Measurements from ENCODE around the gene PGM5.

Gene PGM5

DNA sequence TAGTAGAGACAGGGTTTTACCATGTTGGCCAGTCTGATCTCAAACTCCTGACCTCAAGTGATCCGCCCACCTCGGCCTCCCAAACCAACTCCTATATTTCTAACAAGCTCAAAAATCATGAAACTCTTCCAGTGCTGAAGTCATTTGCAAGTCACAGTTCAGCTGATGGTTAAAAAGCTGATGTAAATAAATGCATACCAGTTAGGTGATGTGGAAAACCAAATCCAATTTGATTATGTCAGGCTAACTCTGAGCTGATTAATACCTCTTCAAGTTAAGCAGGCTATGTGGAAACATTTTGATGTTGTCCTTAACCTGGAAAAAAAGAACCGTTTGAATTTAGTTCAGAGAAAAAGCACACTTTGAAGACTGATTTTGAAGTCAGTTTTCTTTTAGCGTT lies 133.2 kb downstream of the PGM5 start:
- no peak for TF ChIP-seq GATA3 (IDR thresholded peaks at IDR 0.05; ENCODE audit: low read depth, low read length)
- no peak for TF ChIP-seq GATA2 (IDR thresholded peaks at IDR 0.05; ENCODE audit: low read depth, low read length)

DNA sequence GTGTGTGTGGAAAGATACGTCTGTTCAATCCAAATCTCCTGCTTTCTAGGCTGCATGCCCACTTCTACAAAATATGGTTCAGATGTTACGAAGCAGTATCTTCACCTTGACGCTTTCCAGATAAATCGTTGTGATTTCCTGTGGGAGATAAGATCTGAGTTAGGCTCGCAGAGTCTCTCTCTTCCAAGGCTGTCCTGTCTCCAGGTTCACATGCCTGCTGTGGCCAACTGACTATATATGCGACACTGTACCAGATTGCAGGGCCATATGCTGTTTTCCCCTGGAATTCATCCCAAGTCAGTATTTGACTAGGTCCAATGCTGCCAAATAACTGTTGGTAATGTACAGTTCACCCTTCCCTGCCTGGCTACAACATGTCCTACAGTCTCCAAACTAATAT lies 136.4 kb downstream of the PGM5 start:
- TF ChIP-seq GATA3 (IDR thresholded peaks at IDR 0.05; ENCODE audit: low read depth, low read length) (no peak), GATA2 (IDR thresholded peaks at IDR 0.05; ENCODE audit: low read depth, low read length) (no peak)

DNA sequence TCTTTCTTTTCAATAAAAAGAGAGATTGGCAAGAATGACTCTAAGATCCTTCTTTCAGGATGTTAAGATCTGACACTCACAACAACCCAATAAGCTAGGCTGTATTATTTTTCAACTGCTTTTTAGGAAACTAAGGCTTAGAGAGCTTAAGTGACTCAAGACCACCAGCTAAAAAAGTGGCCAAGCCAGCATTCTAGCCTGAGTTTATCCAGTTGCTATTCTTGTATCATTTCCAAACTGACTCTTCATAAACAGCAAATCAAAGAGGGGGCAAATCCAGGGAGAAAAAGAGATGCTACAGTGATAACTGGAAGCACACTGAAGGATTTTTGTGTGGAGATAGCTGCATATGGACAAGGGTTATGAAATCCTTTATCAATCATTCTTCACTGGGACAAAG lies 137.1 kb downstream of the PGM5 start:
- TF ChIP-seq GATA3 (IDR thresholded peaks at IDR 0.05; ENCODE audit: low read depth, low read length) (no peak), GATA2 (IDR thresholded peaks at IDR 0.05; ENCODE audit: low read depth, low read length) (no peak)

DNA sequence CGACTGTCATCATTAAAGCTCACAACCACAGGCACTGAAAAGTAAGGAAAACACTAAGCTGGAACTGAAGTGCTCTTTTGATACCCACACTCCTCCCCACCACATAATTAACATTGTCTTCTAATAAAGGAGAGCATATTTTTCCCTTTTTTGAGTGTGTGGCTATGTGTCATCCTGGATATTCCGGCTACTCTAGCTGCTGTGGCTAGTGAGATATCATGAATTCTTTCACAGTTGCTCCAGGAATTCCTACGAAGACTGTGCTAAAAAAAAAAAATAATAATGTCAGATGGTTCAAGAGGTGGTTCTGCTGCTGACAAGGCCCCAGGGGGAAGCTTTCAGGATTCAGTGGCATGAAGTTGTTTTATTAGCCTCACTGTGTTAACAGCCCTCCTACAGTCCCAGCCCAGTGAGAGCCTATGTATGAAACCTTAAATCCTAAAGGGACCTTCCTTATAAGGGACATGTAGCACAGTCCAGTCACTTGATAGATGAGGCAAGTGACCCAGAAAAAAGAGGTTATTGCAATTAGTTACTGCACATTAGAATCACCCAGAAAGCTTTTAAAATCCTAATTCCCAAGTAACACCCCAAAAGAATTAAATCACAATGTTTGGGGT lies 137.7 kb downstream of the PGM5 start:
- TF ChIP-seq GATA3 (IDR thresholded peaks at IDR 0.05; ENCODE audit: low read depth, low read length) (no peak), GATA2 (IDR thresholded peaks at IDR 0.05; ENCODE audit: low read depth, low read length) (no peak)

DNA sequence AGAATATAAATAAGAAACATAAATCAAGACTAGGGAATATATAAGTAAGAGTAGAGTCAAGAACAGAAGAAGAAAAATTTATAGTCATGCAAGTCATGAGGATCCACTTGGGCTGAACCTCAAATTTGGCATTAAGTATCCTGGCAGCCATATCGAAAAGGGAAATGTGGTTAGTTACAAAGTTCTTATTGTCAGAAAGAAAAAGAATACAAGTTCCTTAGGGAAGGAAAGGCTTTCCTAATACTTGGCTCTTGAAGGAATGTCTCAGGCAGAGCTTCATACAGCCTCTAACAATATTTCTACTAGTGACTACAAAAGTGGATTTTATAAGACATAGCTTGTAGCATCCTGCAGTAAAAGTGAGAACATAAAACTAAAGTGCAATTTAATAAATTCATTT lies 138.8 kb downstream of the PGM5 start:
- TF ChIP-seq GATA2 (IDR thresholded peaks at IDR 0.05; ENCODE audit: low read depth, low read length): no peak
- TF ChIP-seq GATA3 (IDR thresholded peaks at IDR 0.05; ENCODE audit: low read depth, low read length): no peak

DNA sequence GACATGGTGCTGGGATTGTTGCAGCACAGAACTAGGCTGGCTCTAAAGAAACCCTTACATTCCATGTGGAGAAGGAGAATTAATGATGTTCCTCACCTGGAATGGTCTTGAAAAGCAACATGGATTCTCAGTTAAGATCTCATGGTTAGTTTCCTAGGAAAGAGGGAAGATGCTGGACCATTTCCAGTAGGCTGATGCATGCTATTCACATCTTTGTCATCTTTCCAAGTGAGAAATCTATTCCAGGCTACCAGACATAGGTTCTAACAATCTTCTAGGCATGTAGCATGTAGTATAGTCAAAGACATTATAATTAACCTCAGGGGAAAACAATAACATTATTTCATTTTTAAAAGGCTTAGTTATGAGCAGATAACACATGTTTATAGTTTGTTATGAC lies 139.9 kb downstream of the PGM5 start:
- no peak for TF ChIP-seq GATA3 (IDR thresholded peaks at IDR 0.05; ENCODE audit: low read depth, low read length)
- TF ChIP-seq GATA2 (IDR thresholded peaks at IDR 0.05; ENCODE audit: low read depth, low read length): no peak

DNA sequence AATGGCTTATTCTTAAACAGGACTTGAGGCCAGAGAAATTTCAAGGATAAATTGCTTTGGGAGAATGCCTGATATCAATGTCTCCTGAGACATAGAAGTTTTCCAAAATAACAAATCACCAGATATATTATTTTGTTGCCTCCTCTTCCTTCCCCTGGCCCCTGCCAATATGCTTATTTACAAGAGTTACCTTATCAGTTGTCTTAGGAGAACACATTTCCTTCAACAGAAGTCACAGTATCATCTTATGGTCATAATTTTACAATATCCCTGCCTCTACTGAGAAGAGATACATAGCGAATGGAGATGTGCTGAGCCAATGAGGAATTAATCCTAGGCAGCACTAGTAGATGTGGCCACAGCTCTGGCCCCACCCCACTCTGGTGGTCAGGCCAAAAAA lies 141.2 kb downstream of the PGM5 start:
- TF ChIP-seq GATA3 (IDR thresholded peaks at IDR 0.05; ENCODE audit: low read depth, low read length) (no peak), GATA2 (IDR thresholded peaks at IDR 0.05; ENCODE audit: low read depth, low read length) (no peak)

DNA sequence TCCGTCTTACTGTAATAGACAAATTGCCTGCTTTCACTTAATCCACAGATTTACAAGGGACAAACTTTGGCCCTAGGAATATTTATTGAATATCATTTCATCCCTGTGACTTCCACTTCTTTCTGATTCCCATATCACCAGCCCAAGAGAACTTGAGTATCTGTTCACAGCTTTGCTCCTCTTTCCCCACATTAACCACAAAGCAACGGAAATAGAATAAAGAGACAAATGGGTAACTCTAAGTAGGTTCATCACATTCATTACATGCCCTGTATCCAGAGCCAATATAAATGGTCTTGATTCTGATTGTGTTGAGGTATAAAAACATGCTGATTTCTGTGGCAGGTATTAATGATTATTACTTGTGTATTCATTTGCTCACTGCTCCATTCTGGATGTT lies 142.4 kb downstream of the PGM5 start:
- TF ChIP-seq GATA3 (IDR thresholded peaks at IDR 0.05; ENCODE audit: low read depth, low read length) (no peak), GATA2 (IDR thresholded peaks at IDR 0.05; ENCODE audit: low read depth, low read length) (no peak)

DNA sequence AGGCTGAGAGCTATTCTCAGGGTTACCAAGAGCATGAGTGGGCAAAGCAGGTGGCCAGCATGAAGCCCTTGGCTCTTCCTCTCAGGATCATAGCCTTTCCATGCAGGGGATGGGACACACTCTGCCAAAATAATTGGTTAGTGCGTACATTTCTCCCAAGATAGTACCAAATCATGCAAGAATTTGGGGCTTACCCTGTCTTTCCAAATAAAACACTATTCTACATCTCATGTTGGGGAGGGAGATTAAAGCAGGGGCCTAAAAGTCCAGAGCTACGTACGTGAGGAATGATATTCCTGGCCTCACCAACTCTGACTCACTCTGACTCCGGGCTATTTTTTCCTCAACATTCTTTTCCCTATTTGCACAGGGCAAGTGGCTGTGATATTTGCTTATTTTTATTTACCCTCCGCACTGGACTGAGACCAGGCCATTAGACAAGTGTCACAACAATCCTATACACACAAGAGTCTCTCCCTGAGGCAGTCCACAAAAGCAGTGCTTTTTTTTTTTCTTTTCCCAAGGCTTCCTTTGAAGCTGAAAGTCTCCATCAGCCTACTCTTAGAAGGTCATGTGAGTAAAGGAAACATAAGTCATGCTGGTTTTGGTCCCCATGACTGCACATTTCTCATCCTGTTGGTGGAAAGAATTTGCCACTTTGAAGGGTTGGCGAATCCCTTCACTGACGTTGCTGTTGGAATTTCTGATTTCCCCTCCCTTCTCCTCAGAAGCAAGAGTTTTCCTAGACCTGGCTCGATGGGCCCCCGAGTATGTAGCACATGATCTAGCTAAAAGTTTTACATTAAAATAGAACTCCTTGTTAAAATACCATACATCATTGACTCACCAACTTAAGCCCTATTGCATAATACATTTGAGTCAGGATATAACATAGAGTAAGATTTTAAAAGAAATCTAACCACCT lies 144.3 kb downstream of the PGM5 start:
- no peak for TF ChIP-seq GATA2 (IDR thresholded peaks at IDR 0.05; ENCODE audit: low read depth, low read length)
- no peak for TF ChIP-seq GATA3 (IDR thresholded peaks at IDR 0.05; ENCODE audit: low read depth, low read length)

DNA sequence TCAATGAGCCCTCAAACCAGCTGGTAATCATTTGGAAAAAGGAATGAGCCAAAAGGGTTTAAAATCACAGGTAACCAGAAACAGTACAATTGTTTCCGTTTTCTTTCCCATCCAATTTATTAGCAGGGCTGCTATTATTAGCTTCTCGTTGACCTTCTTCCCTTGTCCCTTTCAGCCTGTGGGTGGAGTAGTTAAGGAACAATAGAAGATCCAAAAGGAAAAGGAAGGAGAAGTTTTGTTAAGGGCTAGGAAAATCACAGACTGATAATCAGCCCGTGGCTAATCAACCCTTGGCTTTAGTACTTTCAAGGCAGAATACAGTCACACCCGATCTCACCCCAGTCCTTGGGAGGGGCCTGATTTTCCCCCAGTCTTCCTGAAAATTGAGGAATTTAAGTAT lies 145.9 kb downstream of the PGM5 start:
- TF ChIP-seq GATA2 (IDR thresholded peaks at IDR 0.05; ENCODE audit: low read depth, low read length) (no peak), GATA3 (IDR thresholded peaks at IDR 0.05; ENCODE audit: low read depth, low read length) (no peak)

DNA sequence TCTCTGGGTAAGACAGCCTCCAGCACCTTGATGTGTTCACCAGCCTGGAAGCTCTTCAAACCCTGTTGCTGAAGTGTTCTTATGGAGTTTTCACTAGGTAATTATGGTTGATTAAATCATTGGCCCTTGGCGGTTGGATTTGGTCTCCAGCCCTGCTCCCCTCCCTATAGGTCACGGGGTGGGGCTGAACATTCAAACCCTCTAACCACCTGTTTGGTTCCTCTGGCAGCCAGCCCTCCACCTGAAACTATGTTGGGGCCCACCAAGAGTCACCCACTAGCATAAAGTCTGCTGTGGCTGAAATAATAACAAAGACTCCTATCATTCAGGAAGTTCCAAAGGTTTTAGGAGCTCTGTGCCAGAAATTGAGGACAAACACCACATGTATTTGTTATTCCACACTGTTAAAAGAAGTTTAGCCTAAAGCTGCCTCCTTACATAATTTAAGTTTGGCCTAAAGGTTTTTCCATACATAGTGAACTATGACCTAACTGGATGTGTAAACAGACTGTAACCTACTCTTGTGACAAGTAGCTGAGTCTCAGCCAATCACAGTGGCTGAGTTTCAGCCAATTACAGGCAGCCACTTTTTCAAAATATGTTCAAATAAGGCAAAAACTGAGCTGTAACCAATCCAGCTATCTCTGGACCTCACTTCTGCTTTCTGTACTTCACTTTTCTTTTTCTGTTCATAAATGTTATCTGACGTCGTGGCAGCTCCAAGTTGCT lies 149.4 kb downstream of the PGM5 start:
- TF ChIP-seq GATA2 (IDR thresholded peaks at IDR 0.05; ENCODE audit: low read depth, low read length): no peak
- no peak for TF ChIP-seq GATA3 (IDR thresholded peaks at IDR 0.05; ENCODE audit: low read depth, low read length)

DNA sequence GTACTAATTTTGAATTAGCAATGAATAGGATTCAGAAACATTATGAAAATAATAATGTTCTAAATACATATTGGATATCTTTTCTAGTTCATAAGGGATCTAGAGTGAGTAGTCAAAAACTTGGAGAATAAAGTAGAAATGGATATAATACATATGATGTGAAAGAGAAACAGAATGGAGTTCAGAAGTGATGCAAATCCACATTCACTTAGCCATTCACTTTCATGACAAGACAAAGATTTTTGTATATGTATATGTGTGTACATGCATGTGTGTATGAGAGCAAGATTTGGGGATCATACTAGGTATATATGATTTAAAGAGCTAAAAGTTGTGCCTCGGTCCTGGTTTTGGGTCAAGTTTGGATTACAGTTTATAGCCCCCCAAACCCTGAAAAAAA lies 150.1 kb downstream of the PGM5 start:
- TF ChIP-seq GATA2 (IDR thresholded peaks at IDR 0.05; ENCODE audit: low read depth, low read length) (no peak), GATA3 (IDR thresholded peaks at IDR 0.05; ENCODE audit: low read depth, low read length) (no peak)

DNA sequence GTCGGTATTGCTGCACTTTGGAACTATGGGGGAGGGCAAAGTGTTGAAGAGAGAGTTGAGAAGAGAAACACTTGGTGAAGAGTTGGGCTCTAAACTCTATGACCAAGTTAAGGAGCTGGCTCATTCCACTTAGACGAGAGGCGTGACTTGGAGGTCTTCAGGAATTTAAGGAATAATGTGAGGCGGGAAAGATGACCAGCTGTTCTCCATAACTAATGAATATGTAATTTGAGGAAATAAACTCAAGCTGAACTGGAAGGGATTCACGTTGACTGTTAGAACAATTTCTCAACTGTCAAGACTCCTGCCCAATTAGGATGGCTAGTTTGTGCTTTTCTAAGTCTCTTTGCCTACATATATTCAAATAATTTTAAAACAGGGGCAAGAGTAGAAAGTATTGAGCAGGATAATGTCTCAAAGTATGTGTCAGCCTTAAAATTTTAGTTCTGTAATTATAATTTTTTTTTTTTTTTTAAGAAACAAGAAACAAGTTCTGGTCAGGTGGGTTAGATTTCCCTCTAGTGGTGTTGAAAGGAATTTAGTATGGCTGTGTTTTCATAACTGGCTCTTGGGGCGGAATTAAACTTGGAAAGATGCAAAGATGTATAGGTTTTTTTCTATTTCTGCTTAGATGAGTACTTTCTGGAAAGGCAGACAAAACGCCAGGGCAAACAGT lies 150.9 kb downstream of the PGM5 start:
- TF ChIP-seq GATA2 (IDR thresholded peaks at IDR 0.05; ENCODE audit: low read depth, low read length): no peak
- no peak for TF ChIP-seq GATA3 (IDR thresholded peaks at IDR 0.05; ENCODE audit: low read depth, low read length)

DNA sequence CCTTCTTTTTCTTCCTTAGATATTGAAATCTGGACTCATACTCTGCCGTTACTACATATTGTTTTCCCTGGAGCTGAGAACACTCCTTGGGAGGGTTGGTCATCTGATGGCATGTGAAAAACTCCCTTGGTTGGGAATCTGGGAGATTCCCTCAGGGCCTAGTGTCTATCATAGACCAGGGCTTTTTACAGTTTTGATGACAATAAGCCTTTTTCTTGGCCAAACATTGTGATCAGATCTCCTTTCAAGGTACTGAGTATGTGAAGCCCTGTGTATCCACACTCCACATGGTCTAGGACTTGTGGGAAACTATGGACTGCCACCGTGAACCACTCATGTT lies 151.4 kb downstream of the PGM5 start:
- TF ChIP-seq GATA3 (IDR thresholded peaks at IDR 0.05; ENCODE audit: low read depth, low read length) (no peak), GATA2 (IDR thresholded peaks at IDR 0.05; ENCODE audit: low read depth, low read length) (no peak)
